ENCODE results near the gene NGEF. TPM values are rescaled to one million over a fixed set of nuclear protein-coding genes. Genes with fewer than 3 reads are reported as not detected.

NGEF gene
- total and polyA plus RNA-seq, 12 donors = 10.1 to 467 (median 46.1) TPM

DNA sequence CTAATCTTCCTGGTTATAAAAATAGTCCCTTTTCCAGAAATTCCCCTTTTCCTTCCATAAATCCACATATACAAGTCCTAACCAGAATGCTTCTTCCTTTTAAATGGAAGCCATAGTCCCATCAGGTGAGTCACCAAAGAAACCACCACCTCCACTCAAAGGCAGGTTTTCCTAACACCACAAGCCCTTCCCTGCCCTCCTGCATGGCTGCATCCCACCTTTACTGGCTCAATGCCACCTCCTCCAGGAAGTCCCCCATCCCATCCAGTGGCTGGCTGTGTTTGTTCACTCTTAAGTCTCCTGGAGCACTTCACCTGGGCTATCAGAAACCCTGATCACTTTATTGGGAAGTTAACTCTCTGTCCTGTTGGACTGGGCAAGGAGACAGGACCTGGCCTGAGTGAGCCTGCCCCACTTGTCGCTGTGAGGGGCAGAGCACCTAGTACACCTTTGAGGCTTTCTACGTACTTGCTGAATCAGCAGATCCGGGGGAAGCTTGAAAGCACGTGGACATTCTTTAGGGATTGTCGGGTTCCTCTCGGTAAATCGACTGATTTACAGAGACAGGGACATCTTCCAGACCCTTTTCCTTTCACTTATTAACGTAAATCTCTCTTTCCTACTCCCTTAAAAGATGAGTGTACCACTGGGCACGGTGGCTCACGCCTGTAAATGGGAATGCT is 71.0 kb downstream of the NGEF start:
- H3K27ac ChIP-seq = no peak overlapping the region
- H3K9me3 ChIP-seq (replicated peaks in 1 of 3) = no peaks in the 10 kb centered on the region
- intact Hi-C loops (cut with DNase I) = no loop called here
- no peaks in the 10 kb centered on the region for H3K27me3 ChIP-seq
- TF ChIP-seq POLR2A (IDR thresholded peaks at IDR 0.05) = no peak
- TF ChIP-seq, protein P1, sequence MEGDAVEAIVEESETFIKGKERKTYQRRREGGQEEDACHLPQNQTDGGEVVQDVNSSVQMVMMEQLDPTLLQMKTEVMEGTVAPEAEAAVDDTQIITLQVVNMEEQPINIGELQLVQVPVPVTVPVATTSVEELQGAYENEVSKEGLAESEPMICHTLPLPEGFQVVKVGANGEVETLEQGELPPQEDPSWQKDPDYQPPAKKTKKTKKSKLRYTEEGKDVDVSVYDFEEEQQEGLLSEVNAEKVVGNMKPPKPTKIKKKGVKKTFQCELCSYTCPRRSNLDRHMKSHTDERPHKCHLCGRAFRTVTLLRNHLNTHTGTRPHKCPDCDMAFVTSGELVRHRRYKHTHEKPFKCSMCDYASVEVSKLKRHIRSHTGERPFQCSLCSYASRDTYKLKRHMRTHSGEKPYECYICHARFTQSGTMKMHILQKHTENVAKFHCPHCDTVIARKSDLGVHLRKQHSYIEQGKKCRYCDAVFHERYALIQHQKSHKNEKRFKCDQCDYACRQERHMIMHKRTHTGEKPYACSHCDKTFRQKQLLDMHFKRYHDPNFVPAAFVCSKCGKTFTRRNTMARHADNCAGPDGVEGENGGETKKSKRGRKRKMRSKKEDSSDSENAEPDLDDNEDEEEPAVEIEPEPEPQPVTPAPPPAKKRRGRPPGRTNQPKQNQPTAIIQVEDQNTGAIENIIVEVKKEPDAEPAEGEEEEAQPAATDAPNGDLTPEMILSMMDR (IDR thresholded peaks at IDR 0.05) = no peak
- 55 to 81% (median 62%) methylated on average over 10 of the region's 10 CpGs for WGBS, 4 donors
- no peak for DNase-seq
- H3K4me3 ChIP-seq = no peak overlapping the region
- no peaks in the 10 kb centered on the region for H3K36me3 ChIP-seq (replicated peaks in 1 of 2)
- H3K4me1 ChIP-seq (replicated peaks in 1 of 2) = no peaks in the 10 kb centered on the region

GRCh38 chr2:232941400-232941799 is 71.7 kb downstream of the NGEF start:
- Histone ChIP-seq H3K27me3 (no peaks in the 10 kb centered on the region), H3K27ac (no peak overlapping the region), H3K4me1 (replicated peaks in 1 of 2) (no peaks in the 10 kb centered on the region), H3K36me3 (replicated peaks in 1 of 2) (no peaks in the 10 kb centered on the region), H3K9me3 (replicated peaks in 1 of 3) (no peaks in the 10 kb centered on the region), H3K4me3 (no peak overlapping the region)
- intact Hi-C loops (cut with DNase I) = no loop called here
- TF ChIP-seq, protein P1 (IDR thresholded peaks at IDR 0.05) = no peak
- no peak for TF ChIP-seq POLR2A (IDR thresholded peaks at IDR 0.05)
- DNase-seq = no peak
- WGBS, 4 donors = 71 to 80% (median 76%) methylated on average over 8 of the region's 8 CpGs

- no peaks in the 10 kb centered on the region for H3K9me3 ChIP-seq (replicated peaks in 1 of 3)
- no peaks in the 10 kb centered on the region for H3K36me3 ChIP-seq (replicated peaks in 1 of 2)
- no peak overlapping the region for H3K4me3 ChIP-seq
- H3K27me3 ChIP-seq = no peaks in the 10 kb centered on the region
- no peaks in the 10 kb centered on the region for H3K4me1 ChIP-seq (replicated peaks in 1 of 2)
- H3K27ac ChIP-seq = no peak overlapping the region
- intact Hi-C loops (cut with DNase I) = no loop called here
- DNase-seq = no peak
- no peak for TF ChIP-seq POLR2A (IDR thresholded peaks at IDR 0.05)
- TF ChIP-seq, protein P1 (IDR thresholded peaks at IDR 0.05) = no peak
- WGBS, 4 donors = 83 to 91% (median 88%) methylated on average over 5 of the region's 5 CpGs
These were observed 72.3 kb downstream of the NGEF start for GRCh38 chr2:232940724-232941123.

DNA sequence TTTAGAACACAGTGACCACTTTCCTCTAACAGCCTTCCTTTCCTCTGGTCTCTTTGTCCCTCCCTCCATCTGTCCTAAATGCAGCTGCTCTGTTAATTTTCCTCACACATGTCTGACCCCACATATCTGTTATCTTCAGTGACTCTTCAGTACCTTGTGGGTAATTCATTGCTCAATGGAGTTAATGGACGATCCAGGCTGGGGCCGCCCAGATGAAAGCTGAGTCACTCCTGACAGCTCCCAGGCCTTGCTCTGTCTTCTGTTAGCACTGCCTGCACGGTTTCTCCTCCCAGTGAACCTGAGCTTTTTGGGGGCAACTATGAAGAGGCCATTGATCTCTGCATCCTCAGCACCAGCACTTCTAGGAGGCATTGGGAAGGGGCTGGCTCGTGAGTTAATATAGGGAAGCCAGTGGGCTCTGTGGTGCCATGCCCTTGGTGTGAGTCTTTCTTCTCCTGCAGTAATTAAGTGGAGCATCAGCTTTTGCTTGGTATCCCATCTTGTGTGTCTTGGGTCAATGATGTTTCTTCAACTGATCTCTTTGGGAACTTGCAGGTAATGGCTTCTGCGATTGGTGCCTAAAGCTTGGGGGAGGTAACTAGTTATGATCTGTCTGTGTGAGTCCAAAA is 75.7 kb downstream of the NGEF start:
- Histone ChIP-seq H3K9me3 (replicated peaks in 1 of 3) (no peaks in the 10 kb centered on the region), H3K4me3 (no peak overlapping the region)
- intact Hi-C loops (cut with DNase I) = no loop called here

More for the DNA sequence above, 75.7 kb downstream of the NGEF start:
- H3K27me3 ChIP-seq = no peaks in the 10 kb centered on the region
- H3K36me3 ChIP-seq (replicated peaks in 1 of 2) = no peaks in the 10 kb centered on the region
- DNase-seq = peak in 6 of 7 donors; percentile 49 to 71 (median 64)
- no peaks in the 10 kb centered on the region for H3K4me1 ChIP-seq (replicated peaks in 1 of 2)
- WGBS, 4 donors = 47 to 53% (median 50%) methylated on average over 5 of the region's 5 CpGs
- TF ChIP-seq POLR2A (IDR thresholded peaks at IDR 0.05) = no peak
- TF ChIP-seq, protein P1 (IDR thresholded peaks at IDR 0.05) = no peak
- H3K27ac ChIP-seq = no peak overlapping the region

Data from adrenal gland (tissue), 12 donors.